Tibial artery (tissue), 4 donors: Measurements from ENCODE around the gene OSTF1.

Experiments
- DNase-seq, 2 donors: peaks; one replicate each; pipeline ENCODE4 v3.0.0-alpha.2; 2019
- H3K27ac ChIP-seq, 2 donors: fragments of 200-600 bp; sonication (generic) in 1 of 2; 1 replicate in 1 of 2; 2 replicates in 1 of 2; pipeline ENCODE4 v1.5.1; 2018 to 2019; ENCODE audit warnings: mild to moderate bottlenecking in 1 of 2
- H3K27me3 ChIP-seq, 2 donors: fragments of 200-600 bp; sonication (generic) in 1 of 2; one replicate each; pipeline versions ENCODE4 v1.5.1 to v1.6.0; 2016 to 2019
- H3K36me3 ChIP-seq, 3 donors: fragments of 200-600 bp; sonication (generic) in 2 of 3; one replicate each; pipeline ENCODE4 v1.5.1; 2016 to 2019; ENCODE audit warnings: mild to moderate bottlenecking in 2 of 3
- H3K4me1 ChIP-seq, 4 donors: fragments of 200-600 bp; sonication (generic) in 2 of 4; 1 replicate in 3 of 4; 2 replicates in 1 of 4; pipeline ENCODE4 v1.5.1; 2016 to 2019
- H3K4me3 ChIP-seq, 2 donors: fragments of 200-600 bp; sonication (generic) in 1 of 2; 1 replicate in 1 of 2; 2 replicates in 1 of 2; pipeline ENCODE4 v1.5.1; 2018 to 2019; ENCODE audit warnings: mild to moderate bottlenecking in 2 of 2
- H3K9me3 ChIP-seq, 3 donors: fragments of 200-600 bp; sonication (generic) in 1 of 3; one replicate each; pipeline ENCODE4 v1.5.1; 2016 to 2019
- intact Hi-C: fragments of 100-400 bp; cut with DNase I; formaldehyde crosslinking; loops from one replicate; pipeline ENCODE4 v1.15.0; 2023; ENCODE audit warnings: low total_unique reads
- TF ChIP-seq, protein P1 (sequence below), 2 experiments: fragments of 200-600 bp in 1 of 2; fragments of 450-650 bp in 1 of 2; IDR thresholded peaks; one replicate each; pipeline ENCODE4 v1.5.1; 2017 to 2019; ENCODE audit warnings: antibody characterized with exemption in 2 of 2, mild to moderate bottlenecking in 1 of 2, moderate library complexity in 1 of 2

The OSTF1 gene

DNA sequence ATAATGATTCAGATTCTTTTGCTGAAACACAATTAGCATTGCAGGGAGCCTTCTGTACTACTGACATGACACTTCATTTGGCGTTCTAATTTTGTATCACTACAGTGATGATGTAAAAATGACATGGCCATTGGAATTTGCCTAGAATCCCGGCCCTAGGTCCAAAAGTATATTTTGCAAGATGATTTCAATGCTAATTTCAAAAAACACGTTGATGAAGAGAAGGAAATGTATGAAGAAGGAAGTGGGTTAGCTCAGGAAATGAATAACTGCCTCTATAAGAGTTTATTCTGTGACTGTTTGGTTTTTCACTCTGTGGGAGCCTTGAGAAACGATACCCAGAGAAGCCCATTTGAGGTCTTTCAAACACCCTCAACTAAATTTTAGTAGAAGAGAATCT lies 59.3 kb downstream of the OSTF1 start:
- TF ChIP-seq, protein P1, sequence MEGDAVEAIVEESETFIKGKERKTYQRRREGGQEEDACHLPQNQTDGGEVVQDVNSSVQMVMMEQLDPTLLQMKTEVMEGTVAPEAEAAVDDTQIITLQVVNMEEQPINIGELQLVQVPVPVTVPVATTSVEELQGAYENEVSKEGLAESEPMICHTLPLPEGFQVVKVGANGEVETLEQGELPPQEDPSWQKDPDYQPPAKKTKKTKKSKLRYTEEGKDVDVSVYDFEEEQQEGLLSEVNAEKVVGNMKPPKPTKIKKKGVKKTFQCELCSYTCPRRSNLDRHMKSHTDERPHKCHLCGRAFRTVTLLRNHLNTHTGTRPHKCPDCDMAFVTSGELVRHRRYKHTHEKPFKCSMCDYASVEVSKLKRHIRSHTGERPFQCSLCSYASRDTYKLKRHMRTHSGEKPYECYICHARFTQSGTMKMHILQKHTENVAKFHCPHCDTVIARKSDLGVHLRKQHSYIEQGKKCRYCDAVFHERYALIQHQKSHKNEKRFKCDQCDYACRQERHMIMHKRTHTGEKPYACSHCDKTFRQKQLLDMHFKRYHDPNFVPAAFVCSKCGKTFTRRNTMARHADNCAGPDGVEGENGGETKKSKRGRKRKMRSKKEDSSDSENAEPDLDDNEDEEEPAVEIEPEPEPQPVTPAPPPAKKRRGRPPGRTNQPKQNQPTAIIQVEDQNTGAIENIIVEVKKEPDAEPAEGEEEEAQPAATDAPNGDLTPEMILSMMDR (IDR thresholded peaks at IDR 0.05): no peak
- Histone ChIP-seq H3K4me3 (no peak overlapping the region), H3K9me3 (no peaks in the 10 kb centered on the region), H3K36me3 (peaks cover 20 to 45% (median 38%) of the 10 kb centered on the region in 3 donors), H3K27ac (no peak overlapping the region), H3K4me1 (peaks cover 0 to 5% (median 0%) of the 10 kb centered on the region in 4 donors), H3K27me3 (no peaks in the 10 kb centered on the region)
- DNase-seq: no peak
- intact Hi-C loops: no loop called here

DNA sequence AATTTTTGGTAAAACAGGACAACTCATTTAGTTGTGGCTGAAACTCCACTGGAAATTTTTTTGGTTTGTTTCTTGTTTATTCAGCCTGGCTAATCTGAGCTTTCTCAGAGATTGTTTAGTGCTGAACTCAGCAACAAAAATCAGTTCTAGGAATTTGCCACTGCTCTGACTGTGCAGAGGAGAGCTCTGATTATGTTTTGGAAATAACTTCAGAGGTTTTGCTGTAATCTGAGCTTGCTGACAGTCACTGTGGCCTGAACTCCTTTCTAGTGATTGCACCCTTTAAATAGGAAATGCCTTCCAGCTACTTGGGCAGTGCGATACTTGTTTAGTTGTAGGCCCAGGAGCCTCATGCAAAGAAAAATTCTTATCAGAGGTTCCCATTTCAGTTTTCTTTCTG lies 60.2 kb downstream of the OSTF1 start:
- DNase-seq: no peak
- H3K4me3 ChIP-seq: no peak overlapping the region
- TF ChIP-seq, protein P1 (IDR thresholded peaks at IDR 0.05): no peak
- no peak overlapping the region for H3K27ac ChIP-seq
- peaks cover 11 to 36% (median 29%) of the 10 kb centered on the region in 3 donors for H3K36me3 ChIP-seq
- H3K4me1 ChIP-seq: peaks cover 0 to 5% (median 0%) of the 10 kb centered on the region in 4 donors
- H3K27me3 ChIP-seq: no peaks in the 10 kb centered on the region
- intact Hi-C loops: no loop called here
- no peaks in the 10 kb centered on the region for H3K9me3 ChIP-seq

DNA sequence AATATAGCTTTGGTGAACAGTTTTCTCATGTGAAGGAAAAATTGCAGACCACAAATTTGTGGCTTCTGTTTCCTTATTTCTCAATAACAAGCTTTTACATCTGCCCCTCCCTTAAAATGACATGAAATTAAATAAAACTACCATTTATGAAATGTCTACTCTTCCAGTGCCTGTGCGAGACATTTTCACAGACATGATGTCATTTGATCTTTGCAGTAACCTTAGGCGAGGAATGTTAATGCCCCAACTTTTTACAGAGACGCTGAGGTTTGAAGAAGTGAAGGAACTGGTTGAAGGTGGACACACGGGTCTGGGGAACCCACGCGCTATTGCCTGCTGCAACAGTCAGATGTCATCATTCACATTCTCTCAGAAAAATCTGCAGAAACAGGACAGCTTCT lies 61.5 kb downstream of the OSTF1 start:
- intact Hi-C loops: no loop called here
- DNase-seq: no peak
- Histone ChIP-seq H3K4me1 (peaks cover 0 to 5% (median 0%) of the 10 kb centered on the region in 4 donors), H3K4me3 (no peak overlapping the region), H3K9me3 (no peaks in the 10 kb centered on the region), H3K36me3 (peaks cover 2 to 26% (median 16%) of the 10 kb centered on the region in 3 donors), H3K27me3 (no peaks in the 10 kb centered on the region), H3K27ac (no peak overlapping the region)
- TF ChIP-seq, protein P1 (IDR thresholded peaks at IDR 0.05): no peak

DNA sequence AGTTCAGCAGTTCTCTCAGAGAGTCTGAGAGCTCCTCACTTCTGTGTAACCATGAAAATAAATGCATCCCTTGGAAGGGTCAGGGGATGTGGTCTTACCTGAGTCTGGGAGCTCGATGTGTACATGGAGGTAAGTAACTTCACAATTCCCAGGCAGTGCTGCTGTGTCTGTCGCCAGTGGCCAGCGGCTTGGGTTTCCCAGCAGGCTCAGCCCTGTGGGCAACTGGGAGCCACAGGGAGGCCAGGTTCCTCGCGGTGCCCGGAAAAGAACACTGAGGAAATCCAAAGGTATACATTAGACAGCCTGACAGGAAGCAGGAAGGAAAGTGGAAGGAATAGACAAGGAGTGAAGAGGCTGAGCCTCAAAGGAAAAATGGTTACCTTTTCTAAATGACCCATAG lies 62.2 kb downstream of the OSTF1 start:
- TF ChIP-seq, protein P1 (IDR thresholded peaks at IDR 0.05): no peak
- H3K4me3 ChIP-seq: no peak overlapping the region
- H3K27me3 ChIP-seq: no peaks in the 10 kb centered on the region
- no peaks in the 10 kb centered on the region for H3K9me3 ChIP-seq
- no peak overlapping the region for H3K27ac ChIP-seq
- peaks cover 0 to 5% (median 0%) of the 10 kb centered on the region in 4 donors for H3K4me1 ChIP-seq
- peaks cover 5 to 27% (median 9%) of the 10 kb centered on the region in 3 donors for H3K36me3 ChIP-seq
- intact Hi-C loops: no loop called here
- no peak for DNase-seq

DNA sequence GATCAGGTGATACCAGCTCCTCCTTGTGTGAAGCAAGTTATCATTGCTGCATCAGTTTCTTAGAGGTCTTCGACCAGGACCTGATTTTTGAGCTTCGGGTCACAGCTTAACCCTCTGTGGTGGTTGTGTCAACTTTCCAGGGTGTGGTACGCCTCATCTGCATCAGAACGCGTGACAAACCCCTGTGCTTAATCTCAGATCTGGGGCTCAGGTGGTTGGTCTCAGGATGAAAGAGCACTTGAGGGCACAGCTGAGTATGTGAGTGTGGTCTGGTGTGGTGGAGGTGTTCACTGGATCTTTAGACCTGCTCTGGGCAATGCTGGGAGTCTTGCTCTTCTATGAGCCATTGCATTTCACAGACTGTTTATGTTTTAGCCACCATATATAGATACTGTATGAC lies 64.1 kb downstream of the OSTF1 start:
- peaks cover 9 to 28% (median 10%) of the 10 kb centered on the region in 3 donors for H3K36me3 ChIP-seq
- no peaks in the 10 kb centered on the region for H3K27me3 ChIP-seq
- H3K4me3 ChIP-seq: no peak overlapping the region
- no peak for DNase-seq
- TF ChIP-seq, protein P1 (IDR thresholded peaks at IDR 0.05): no peak
- intact Hi-C loops: no loop called here
- no peak overlapping the region for H3K27ac ChIP-seq
- no peaks in the 10 kb centered on the region for H3K9me3 ChIP-seq
- peaks cover 0 to 5% (median 0%) of the 10 kb centered on the region in 4 donors for H3K4me1 ChIP-seq

DNA sequence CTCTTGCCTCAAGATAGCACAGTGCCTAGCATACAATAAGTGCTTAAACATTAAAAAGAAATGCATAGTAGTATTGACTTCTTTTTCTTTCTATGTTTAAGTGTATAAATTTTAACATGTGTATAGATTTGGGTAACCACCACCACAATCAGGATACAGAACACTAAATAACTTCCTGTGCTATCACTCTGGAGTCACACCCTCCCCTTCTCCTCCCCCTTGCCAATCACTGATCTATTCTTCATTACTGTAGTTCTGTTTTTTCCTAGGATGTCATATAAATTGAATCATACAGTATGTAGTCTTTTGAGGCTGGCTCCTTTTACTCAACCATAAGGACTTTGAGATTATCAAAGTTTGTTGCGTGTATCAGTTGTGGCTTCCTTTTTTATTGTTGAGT lies 68.5 kb downstream of the OSTF1 start:
- Histone ChIP-seq H3K27ac (no peak overlapping the region), H3K9me3 (no peaks in the 10 kb centered on the region), H3K4me1 (no peaks in the 10 kb centered on the region), H3K36me3 (peaks cover 4 to 10% (median 10%) of the 10 kb centered on the region in 3 donors), H3K4me3 (no peak overlapping the region), H3K27me3 (no peaks in the 10 kb centered on the region)
- DNase-seq: no peak
- intact Hi-C loops: no loop called here
- TF ChIP-seq, protein P1 (IDR thresholded peaks at IDR 0.05): no peak
